Measurements from ENCODE around the gene STX10.
"Not testable (repeated sequence)": the region's sequence is repeated elsewhere in the genome, so short reads cannot be mapped to it uniquely, and the experiment has no call there.

STX10 gene, protein sequence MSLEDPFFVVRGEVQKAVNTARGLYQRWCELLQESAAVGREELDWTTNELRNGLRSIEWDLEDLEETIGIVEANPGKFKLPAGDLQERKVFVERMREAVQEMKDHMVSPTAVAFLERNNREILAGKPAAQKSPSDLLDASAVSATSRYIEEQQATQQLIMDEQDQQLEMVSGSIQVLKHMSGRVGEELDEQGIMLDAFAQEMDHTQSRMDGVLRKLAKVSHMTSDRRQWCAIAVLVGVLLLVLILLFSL

DNA sequence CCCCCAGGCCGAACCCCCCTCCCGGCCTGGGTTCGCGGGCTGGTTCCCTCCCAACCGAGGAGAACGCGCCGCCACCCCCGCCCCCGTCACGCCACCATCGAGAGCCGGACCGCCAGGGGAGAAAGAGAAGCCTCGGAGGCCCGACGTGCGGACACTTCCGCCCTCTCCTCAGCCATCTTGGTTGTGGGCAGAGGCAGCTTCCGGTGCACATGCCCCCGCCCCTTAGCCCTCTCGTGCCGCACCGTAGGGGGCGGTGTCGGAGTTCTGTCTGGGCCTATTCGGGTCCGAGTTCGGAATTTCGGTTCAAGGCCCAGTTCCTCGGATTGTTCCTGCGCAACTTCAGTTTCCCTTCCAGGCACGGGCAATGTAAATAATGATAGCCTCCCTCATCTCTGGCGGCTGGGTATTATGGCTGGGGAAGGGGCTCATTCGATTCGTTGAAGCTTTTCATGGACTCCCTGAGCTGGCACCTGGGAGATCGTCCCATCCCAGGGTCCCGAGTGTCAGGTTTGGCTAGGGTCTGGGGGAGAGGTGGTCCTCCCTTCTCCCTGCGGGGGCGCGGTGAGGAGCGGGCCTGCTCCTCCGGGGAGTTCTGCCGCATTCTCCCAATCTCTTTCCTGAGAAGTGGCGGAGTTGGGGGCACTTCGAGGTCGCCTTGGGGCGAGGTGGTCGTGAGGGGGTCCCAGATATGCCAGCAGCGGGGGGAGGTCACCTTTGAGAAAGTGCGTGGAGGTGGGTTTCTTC lies at the start of gene STX10, which contains the start of gene IER2:
STX10 (minus strand) TSS at position 189 of the 744 bp plus-strand sequence. CDS start 202 bp downstream, outside the sequence.
IER2 (plus strand) TSS at position 225 of the 744 bp plus-strand sequence. CDS start 2,776 bp downstream, outside the sequence.
- DNase-seq (ENCODE audit: extremely low read depth in 1 of 2, low read depth in 1 of 2), result peak; percentile 84 to 89

DNA sequence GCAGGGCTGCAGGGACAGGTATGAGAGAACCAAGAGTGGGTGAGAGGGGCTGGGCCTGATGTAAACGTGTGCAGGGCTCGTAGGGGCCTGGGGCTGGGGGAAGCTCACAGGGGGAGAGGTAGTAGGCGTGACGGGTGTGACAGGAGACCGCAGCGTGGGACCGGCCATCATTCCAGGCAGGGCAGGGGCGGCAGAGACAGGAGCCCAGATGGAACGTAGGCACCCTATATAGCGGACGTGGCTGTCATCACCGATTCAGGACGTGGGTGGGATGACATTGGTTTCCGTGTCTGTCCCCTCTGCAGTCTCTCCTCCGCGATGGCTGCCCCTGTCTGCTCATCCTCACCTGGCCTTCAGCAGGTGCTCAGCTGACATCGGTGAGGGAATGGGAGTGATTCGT lies 48.5 kb upstream of the STX10 start:
- DNase-seq (ENCODE audit: extremely low read depth in 1 of 2, low read depth in 1 of 2), result no peak

DNA sequence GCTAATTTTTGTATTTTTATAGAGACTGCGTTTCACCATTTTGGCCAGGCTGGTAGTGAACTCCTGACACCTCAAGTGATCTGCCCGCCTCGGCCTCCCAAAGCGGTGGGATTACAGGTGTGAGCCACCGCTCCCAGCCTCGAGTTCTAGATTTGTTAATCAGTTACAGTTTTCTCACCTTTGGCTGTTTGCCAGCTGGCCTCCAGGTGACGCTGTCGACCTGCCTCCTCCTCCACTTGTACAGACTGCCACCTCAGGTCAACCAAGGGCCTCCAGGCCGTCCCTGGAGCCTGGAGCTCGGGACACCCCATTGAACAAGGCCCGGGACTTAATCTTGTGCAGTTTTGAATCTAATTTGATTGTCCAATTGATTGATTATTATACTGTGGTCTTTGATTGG lies 45.5 kb upstream of the STX10 start:
- DNase-seq (ENCODE audit: extremely low read depth in 1 of 2, low read depth in 1 of 2), result peak in 1 of 2 donors; percentile 34

DNA sequence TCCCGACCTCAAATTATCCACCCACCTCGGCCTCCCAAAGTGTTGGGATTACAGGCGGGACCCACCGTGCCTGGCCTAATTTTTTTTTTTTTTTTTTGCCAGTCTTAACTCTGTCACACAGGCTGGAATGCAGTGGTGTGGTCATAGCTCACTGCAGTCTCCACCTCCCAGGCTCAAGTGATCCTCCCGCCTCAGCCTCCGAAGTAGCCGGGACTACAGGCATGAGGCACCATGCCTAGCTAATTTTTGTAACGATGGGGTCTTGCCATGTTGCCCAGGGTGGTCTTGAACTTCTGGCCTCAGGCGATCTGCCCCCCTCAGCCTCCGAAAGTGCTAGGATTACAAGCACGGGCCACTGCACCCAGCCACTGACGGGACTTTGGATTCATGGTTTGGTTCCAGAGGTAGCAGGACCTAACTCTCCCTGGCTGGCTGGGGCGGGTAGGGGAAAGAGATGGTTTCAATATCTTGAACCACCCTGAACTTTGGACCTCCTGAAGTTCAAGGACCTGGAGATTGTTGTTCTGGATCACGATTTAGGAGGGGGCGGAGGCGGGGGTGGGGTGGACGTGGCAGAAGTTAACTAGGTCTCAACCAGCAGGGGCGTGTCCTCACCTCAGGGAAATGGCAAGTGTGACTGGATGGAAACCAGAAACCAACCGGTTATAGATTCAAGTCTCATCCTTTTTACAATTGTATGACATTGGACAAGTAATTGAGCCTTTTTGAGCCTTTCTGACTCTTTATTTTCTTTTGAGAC lies 40.8 kb upstream of the STX10 start:
- no peak for DNase-seq (ENCODE audit: extremely low read depth in 1 of 2, low read depth in 1 of 2)

DNA sequence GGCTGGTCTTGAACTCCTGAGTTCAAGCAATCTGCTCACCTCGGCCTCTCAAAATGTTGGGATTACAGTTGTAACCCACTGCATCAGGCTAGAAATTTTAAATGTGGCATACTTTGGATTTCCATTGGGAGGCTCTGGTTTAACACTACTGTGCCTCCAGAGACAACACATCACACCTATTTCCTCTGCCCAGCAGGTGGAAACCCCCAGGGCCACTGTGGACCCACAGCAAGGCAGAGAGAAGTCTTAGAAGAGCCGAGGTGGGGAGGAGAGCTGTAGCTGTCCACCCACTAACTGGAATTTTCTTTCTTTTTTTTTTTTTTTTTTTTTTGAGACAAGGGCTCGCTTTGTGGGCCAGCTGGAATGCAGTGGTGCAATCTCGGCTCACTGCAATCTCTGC lies 39.4 kb upstream of the STX10 start:
- DNase-seq (ENCODE audit: extremely low read depth in 1 of 2, low read depth in 1 of 2), result no peak

DNA sequence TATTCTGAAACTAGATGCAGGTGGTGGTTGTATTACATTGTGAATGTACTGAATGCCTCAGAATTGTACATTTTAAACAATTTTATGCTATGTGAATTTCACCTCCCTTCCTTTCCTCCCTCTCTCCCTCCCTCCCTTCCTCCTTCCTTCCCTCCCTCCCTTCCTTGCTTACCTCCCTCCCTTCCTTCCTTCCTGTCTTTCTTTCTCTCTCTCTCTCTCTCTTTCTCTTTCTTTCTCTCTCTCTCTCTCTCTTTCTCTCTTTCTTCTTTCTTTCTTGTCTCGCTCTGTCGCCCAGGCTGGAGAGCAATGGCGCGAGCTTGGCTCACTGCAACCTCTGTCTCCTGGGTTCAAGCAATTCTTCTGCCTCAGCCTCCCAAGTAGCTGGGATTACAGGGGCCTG lies 37.2 kb upstream of the STX10 start:
- no peak for DNase-seq (ENCODE audit: extremely low read depth in 1 of 2, low read depth in 1 of 2)

DNA sequence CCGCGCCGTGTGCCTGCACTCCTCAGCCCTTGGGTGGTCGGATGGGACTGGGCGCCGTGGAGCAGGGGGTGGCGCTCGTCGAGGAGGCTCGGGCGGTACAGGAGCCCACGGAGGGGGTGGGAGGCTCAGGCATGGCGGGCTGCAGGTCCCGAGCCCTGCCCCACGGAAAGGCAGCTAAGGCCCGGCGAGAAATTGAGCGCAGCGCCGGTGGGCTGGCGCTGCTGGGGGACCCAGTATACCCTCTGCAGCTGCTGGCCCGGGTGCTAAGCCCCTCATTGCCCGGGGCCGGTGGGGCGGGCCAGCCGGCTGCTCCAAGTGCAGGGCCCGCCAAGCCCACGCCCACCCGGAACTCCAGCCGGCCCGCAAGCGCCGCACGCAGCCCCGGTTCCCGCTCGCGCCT lies 36.5 kb upstream of the STX10 start:
- not testable (repeated sequence) for DNase-seq (ENCODE audit: extremely low read depth in 1 of 2, low read depth in 1 of 2)

DNA sequence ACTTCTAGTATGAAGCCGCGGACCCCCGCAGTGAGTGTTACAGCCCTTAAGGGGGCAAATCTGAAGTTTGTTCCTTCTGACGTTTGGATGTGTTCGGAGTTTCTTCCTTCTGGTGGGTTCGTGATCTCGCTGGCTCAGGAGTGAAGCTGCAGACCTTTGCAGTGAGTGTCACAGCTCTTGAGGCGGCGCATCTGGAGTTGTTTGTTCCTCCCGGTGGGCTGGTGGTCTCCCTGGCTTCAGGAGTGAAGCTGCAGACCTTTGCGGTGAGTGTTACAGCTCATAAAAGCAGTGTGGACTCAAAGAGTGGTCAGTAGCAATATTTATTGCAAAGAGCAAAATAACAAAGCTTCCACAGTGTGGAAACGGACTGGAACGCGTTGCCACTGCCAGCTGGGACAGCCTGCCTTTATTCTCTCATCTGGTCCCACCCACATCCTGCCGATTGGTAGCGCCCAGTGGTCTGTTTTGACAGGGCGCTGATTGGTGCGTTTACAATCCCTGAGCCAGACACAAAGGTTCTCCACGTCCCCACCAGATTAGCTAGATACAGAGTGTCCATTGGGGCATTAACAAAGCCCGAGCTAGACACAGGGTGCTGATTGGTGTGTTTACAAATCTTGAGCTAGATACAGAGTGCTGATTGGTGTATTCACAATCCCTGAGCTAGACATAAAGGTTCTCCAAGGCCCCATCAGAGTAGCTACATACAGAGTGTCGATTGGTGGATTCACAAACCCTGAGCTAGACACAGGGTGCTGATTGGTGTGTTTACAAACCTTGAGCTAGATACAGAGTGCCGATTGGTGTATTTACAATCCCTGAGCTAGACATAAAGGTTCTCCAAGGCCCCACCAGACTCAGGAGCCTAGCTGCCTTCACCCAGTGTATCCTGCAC lies 35.8 kb upstream of the STX10 start:
- not testable (repeated sequence) for DNase-seq (ENCODE audit: extremely low read depth in 1 of 2, low read depth in 1 of 2)

DNA sequence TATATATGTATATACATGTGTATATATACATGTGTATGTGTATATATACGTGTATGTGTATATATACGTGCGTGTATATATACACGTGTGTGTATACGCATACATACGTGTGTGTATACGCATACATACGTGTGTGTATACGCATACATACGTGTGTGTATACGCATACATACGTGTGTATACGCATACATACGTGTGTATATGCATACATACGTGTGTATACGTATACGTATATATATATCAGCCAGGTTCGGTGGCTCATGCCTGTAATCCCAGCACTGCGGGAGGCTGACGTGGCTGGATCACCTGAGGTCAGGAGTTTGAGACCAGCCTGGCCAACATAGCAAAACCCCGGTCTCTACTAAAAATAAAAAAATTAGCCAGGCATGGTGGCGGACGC lies 34.8 kb upstream of the STX10 start:
- not testable (repeated sequence) for DNase-seq (ENCODE audit: extremely low read depth in 1 of 2, low read depth in 1 of 2)

DNA sequence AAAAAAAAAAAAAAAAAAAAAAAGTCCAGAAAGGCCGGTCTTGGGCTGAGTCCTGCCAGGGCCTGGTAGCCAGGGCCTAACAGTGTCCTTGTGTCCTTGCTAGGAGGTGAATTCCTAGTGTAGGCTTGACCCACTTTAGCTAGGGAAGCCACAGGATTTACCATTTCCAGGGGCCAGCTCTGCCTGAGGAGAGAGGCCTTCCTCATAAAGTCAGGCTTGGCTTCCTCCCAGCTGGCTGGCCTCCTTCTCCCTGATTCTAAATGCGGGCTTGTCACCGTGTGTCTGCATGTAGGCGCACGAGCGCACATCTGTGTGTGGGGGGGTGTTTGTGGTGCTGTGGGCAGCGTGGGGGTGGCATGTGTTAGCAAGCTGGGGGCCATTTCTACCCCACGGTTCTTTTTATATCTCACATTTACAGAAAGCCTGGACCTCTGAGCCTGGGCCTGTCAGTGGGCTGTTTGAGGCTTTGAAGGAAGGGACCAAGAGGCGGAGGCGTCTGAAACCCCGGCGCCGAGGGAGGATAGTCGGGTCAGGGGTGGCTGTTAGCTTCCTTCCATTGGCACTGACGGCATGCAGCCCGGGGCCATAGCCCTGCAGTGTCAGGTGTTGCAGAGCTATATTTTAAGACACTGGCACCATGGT lies 31.7 kb upstream of the STX10 start:
- DNase-seq (ENCODE audit: extremely low read depth in 1 of 2, low read depth in 1 of 2), result no peak

DNA sequence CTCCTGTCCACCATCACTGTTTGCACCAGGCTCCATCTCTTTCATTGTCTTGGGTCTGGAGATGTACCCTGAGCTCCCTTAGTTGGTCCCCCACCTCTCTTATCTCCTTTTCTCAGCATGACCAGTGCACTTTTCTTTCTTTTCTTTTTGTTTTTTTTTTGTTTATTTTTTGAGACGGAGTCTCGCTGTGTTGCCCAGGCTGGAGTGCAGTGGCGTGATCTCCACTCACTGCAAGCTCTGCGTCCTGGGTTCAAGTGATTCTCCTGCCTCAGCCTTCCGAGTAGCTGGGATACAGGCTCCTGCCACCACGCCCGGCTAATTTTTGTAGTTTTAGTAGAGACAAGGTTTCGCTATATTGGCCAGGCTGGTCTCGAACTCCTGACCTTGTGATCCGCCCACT lies 28.1 kb upstream of the STX10 start:
- DNase-seq (ENCODE audit: extremely low read depth in 1 of 2, low read depth in 1 of 2), result not testable (repeated sequence)

DNA sequence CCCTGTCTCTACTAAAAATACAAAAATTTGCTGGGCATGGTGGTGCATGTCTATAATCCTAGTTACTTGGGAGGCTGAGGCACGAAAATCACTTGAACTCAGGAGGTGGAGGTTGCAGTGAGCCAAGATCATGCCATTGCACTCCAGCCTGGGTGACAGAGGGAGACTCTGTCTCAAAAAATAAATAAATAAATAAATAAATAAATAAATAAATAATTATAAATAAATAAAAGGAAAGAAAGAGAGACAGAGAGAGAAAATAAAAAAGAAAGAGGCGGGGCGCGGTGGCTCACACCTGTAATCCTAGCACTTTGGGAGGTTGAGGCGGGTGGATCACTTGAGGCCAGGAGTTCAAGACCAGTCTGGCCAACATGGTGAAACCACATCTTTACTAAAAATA lies 27.4 kb upstream of the STX10 start:
- DNase-seq (ENCODE audit: extremely low read depth in 1 of 2, low read depth in 1 of 2), result not testable (repeated sequence)

DNA sequence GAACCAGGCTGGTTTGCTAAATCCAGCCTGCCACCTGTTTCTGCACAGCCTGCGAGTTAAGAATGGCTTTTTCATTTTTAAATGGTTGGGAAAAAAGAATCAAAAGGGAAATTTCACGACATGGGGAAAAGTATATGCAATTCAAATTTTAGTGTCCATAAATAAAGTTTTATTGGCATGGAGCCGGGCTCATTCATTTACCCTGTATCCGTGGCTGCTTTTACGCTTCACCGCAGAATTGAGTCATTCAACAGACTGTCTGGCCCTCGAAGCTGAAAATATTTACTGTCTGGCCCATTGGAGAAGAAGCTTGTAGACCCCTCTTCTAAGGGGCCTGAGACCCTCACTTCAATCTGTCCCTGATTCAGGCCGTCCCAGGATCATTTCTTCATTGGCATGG lies 26.2 kb upstream of the STX10 start:
- no peak for DNase-seq (ENCODE audit: extremely low read depth in 1 of 2, low read depth in 1 of 2)

DNA sequence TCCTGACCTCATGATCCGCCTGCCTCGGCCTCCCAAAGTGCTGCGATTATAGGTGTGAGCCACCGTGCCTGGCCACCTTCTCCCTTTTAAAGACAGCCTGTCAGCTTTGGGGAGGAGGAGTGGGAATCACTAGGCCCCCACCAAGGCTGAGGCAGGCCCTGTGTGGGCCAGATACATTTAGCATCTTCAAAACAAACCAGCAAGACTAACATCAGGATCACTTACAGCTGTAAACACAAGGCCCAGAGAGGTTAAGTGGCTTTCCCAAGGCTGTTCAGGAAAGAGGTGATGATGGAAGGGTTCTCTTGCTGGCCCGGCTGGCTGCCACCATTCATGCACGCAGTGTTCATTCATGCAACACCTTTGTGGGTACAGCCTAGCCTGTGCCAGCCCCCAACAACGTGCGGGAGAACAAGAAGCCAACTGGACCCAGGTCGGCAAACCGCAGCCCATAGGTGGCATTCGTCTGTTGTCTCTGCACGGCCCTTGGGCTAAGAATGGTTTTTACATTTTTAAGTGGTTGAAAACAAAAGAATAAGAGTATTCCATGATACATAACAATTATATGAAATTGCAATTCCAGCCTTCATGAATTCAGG lies 23.1 kb upstream of the STX10 start:
- DNase-seq (ENCODE audit: extremely low read depth in 1 of 2, low read depth in 1 of 2), result no peak

DNA sequence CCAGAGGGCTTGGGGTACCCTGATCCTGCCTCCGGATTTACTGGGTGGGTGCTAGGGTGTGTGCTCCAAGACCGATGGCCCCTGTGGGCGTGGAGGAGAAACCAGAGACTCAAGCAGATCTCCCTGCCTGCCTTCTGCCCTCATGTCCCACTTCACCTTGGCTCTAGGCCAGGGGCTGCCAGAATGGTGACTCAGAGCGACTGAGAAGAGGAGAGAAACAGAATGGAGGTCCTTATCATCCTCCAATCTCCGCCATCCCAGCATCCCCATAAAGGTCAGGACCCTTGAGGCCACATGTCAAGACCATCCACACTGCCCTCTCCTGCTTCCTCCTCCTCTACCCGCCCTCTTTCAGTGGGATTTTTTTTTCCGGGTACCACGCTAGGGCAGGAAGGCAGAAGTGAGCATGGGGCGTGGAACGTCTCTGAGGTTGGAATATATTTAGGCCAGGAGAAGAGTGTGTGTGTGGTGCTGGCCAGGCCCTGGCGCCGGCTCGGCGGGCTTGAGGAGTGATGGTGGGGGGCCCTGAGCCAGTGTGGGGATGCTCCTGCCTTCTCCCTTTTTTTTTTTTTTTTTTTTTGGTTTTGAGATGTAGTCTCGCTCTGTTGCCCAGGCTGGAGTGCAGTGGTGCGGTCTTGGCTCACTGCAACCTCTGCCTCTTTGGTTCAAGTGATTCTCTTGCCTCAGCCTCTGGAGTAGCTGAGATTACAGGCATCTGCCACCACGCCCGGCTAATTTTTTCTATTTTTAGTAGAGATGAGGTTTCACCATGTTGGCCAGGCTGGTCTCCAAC lies 22.4 kb upstream of the STX10 start:
- peak; percentile 72 to 74 for DNase-seq (ENCODE audit: extremely low read depth in 1 of 2, low read depth in 1 of 2)

DNA sequence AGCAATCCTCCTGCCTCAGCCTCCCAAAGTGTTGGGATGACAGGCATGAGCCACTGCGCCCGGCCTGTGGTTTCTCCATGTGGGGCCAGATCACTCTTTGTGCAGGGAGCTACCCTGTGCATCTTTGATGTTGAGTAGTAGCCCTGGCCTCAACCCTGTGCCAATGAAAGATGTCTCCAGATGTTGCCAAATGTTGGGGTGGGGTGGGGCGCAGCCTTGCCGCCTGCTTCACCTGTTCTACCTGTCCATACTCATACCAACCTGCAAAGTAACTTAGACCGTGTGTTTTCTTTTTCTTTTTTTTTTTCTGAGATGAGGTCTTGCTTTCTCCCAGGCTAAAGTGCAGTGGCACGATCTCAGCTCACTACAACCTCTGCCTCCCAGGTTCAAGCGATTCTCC lies 21.0 kb upstream of the STX10 start:
- DNase-seq (ENCODE audit: extremely low read depth in 1 of 2, low read depth in 1 of 2), result no peak

DNA sequence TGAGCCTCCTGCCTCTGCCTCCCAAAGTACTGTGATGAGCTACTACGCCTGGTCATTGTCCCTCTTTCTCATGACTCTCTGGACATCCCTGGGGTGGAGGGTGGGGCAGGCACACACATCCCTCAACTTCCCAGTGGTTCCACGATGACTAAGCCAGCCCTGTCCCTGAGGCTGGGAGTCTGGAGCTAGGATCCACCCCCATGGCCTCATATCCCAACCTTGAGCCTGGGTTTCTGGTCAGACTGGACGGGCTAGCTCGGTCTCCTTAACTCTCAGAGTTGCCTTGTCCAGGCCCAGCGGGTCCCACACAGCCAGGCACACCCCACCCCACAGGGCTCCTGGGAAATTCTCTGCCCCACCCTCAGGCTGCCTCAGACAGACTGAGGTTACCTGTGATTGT lies 19.6 kb upstream of the STX10 start:
- no peak for DNase-seq (ENCODE audit: extremely low read depth in 1 of 2, low read depth in 1 of 2)

DNA sequence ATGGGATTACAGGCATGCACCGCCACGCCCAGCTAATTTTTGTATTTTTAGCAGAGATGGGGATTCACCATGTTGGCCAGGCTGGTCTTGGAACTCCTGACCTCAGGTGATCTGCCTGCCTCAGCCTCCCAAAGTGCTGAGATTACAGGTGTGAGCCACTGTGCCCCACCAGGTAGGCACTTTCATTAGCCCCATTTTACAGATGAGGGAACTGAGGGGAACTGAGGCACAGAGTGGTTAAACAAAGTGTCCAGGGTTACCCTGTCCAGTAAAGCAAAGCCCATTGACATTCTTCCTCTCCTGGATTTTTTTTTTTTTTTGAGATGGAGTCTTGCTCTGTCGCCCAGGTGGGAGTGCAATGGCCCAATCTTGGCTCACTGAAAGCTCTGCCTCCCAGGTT lies 16.0 kb upstream of the STX10 start:
- DNase-seq (ENCODE audit: extremely low read depth in 1 of 2, low read depth in 1 of 2), result not testable (repeated sequence)
